GM23248 (cell line): Measurements from ENCODE around the gene LIN28B. TPM values are rescaled to one million over a fixed set of nuclear protein-coding genes. Genes with fewer than 3 reads are reported as not detected.

Experiments used
- DNase-seq: peaks from one replicate; pipeline ENCODE4 v3.0.0-alpha.2; 2015
- H2AFZ ChIP-seq: fragments of 200-600 bp; sonication (generic); 2 replicates; pipeline ENCODE4 v1.6.1; 2016; ENCODE audit warnings: antibody characterized with exemption
- H3F3A ChIP-seq: fragments of 200-600 bp; sonication (generic); 2 replicates; pipeline ENCODE4 v1.6.1; 2016; ENCODE audit warnings: mild to moderate bottlenecking, antibody characterized with exemption, mixed run types; ENCODE audit not compliant: insufficient read depth
- H3K27ac ChIP-seq: fragments of 200-600 bp; sonication (generic); 2 replicates; pipeline ENCODE4 v1.5.1; 2016; ENCODE audit warnings: mild to moderate bottlenecking
- H3K27me3 ChIP-seq: fragments of 200-600 bp; sonication (generic); replicated peaks from 2 replicates; pipeline ENCODE4 v1.6.1; 2016; ENCODE audit warnings: mild to moderate bottlenecking; ENCODE audit not compliant: insufficient read depth
- H3K36me3 ChIP-seq: fragments of 200-600 bp; sonication (generic); 2 replicates; pipeline ENCODE4 v1.6.1; 2016; ENCODE audit warnings: low read depth, mild to moderate bottlenecking
- H3K4me1 ChIP-seq: fragments of 200-600 bp; sonication (generic); 2 replicates; pipeline ENCODE4 v1.6.1; 2016; ENCODE audit warnings: mild to moderate bottlenecking; ENCODE audit not compliant: insufficient read depth
- H3K4me2 ChIP-seq: fragments of 200-600 bp; sonication (generic); one replicate; pipeline ENCODE4 v1.6.1; 2016; ENCODE audit warnings: mild to moderate bottlenecking; ENCODE audit not compliant: unreplicated experiment
- H3K4me3 ChIP-seq: fragments of 200-600 bp; sonication (generic); 2 replicates; pipeline ENCODE4 v1.5.1; 2016; ENCODE audit warnings: mild to moderate bottlenecking
- H3K79me2 ChIP-seq: fragments of 200-600 bp; sonication (generic); 2 replicates; pipeline ENCODE4 v1.6.1; 2016; ENCODE audit warnings: mild to moderate bottlenecking; ENCODE audit not compliant: insufficient read depth
- H3K9ac ChIP-seq: fragments of 200-600 bp; sonication (generic); 2 replicates; pipeline ENCODE4 v1.6.1; 2016; ENCODE audit warnings: mild to moderate bottlenecking
- H3K9me2 ChIP-seq: fragments of 200-600 bp; sonication (generic); 2 replicates; pipeline ENCODE4 v1.6.1; 2016; ENCODE audit warnings: mixed run types, mild to moderate bottlenecking, moderate library complexity; ENCODE audit not compliant: insufficient read depth
- H3K9me3 ChIP-seq: fragments of 200-600 bp; sonication (generic); one replicate; pipeline ENCODE4 v1.6.1; 2017; ENCODE audit warnings: low read depth
- H4K20me1 ChIP-seq: fragments of 200-600 bp; sonication (generic); 2 replicates; pipeline ENCODE4 v1.6.0; 2016; ENCODE audit not compliant: insufficient read depth
- EZH2 ChIP-seq: fragments of 200-600 bp; sonication (generic); IDR thresholded peaks from 2 replicates; pipeline ENCODE4 v1.6.1; 2018; ENCODE audit warnings: antibody characterized with exemption, mild to moderate bottlenecking; ENCODE audit not compliant: insufficient read depth, poor library complexity, severe bottlenecking
- EZH2phosphoT487 ChIP-seq: fragments of 200-600 bp; sonication (generic); IDR thresholded peaks from 2 replicates; pipeline ENCODE4 v1.6.1; 2018; ENCODE audit warnings: antibody characterized with exemption, moderate library complexity, mild to moderate bottlenecking, low read depth; ENCODE audit not compliant: insufficient read depth
- WGBS, 2 experiments: methylation state at CpG; one replicate each; pipeline ENCODE4 v1.1.6; 2015 to 2017; ENCODE audit warnings: low lambda C conversion rate in 2 of 2, low coverage in 1 of 2; ENCODE audit errors: missing lambda C conversion rate in 2 of 2; 5-methylcytosine and 5-hydroxymethylcytosine counted together
- in situ Hi-C: fragments of 300-500 bp; cut with MboI; formaldehyde crosslinking; loops from 2 replicates; pipeline ENCODE4 v1.15.0; 2020
- polyA plus RNA-seq: library from polyadenylated mRNA; unstranded; fragments of >200 nt; fragmentation: Nextera tagmentation; extraction: Ambion mirVana; gene quantifications from 2 replicates; pipeline ENCODE4 v1.2.1, GENCODE V29; 2016
- total RNA-seq: library from RNA; depleted of rRNA; stranded (reverse); fragments of >200 nt; shearing (Covaris generic); gene quantifications from 2 replicates; pipeline ENCODE4 v1.2.3, GENCODE V29; 2014

LIN28B gene
- total and polyA plus RNA-seq, 2 experiments from 2014 or later, result not detected

- in situ Hi-C loops, result no loop called here
- Histone ChIP-seq H4K20me1 (no peaks in the 10 kb centered on the region), H3K79me2 (no peaks in the 10 kb centered on the region), H3K27me3 (no peaks in the 10 kb centered on the region), H3K4me2 (no peak overlapping the region), H3K36me3 (no peaks in the 10 kb centered on the region), H2AFZ (no peak overlapping the region), H3F3A (no peaks in the 10 kb centered on the region), H3K9ac (no peak overlapping the region), H3K9me2 (no peaks in the 10 kb centered on the region), H3K4me1 (no peaks in the 10 kb centered on the region), H3K27ac (no peak overlapping the region), H3K4me3 (no peak overlapping the region), H3K9me3 (no peaks in the 10 kb centered on the region)
- 0% methylated on average over 1 of the region's 1 CpG for WGBS, 2 experiments
- no peak for TF ChIP-seq EZH2phosphoT487
- TF ChIP-seq EZH2, result no peak
- peak; percentile 72 for DNase-seq
These were observed 130.8 kb downstream of the LIN28B start for GRCh38 chr6:105087571-105088211.

- Histone ChIP-seq H2AFZ (no peak overlapping the region), H3K36me3 (no peaks in the 10 kb centered on the region), H3K4me2 (no peak overlapping the region), H3K27ac (no peak overlapping the region), H3K79me2 (no peaks in the 10 kb centered on the region), H3K9ac (no peak overlapping the region), H3K9me2 (no peaks in the 10 kb centered on the region), H3K9me3 (no peaks in the 10 kb centered on the region), H4K20me1 (no peaks in the 10 kb centered on the region), H3K27me3 (no peaks in the 10 kb centered on the region), H3F3A (no peaks in the 10 kb centered on the region), H3K4me1 (no peaks in the 10 kb centered on the region), H3K4me3 (no peak overlapping the region)
- TF ChIP-seq EZH2 (no peak), EZH2phosphoT487 (no peak)
- DNase-seq, result no peak
- 71 to 77% methylated on average over 8 of the region's 8 CpGs for WGBS, 2 experiments
- in situ Hi-C loops, result no loop called here
These were observed 134.4 kb downstream of the LIN28B start for GRCh38 chr6:105091140-105091829.

- in situ Hi-C loops, result no loop called here
- H3K4me1 ChIP-seq, result no peaks in the 10 kb centered on the region
- no peak for TF ChIP-seq EZH2phosphoT487
- TF ChIP-seq EZH2, result no peak
- H3K27me3 ChIP-seq, result no peaks in the 10 kb centered on the region
- H3K36me3 ChIP-seq, result no peaks in the 10 kb centered on the region
- 83 to 86% methylated on average over 10 of the region's 10 CpGs for WGBS, 2 experiments
- no peaks in the 10 kb centered on the region for H3K9me2 ChIP-seq
- H3K79me2 ChIP-seq, result no peaks in the 10 kb centered on the region
- no peaks in the 10 kb centered on the region for H4K20me1 ChIP-seq
- no peak overlapping the region for H3K9ac ChIP-seq
- no peak for DNase-seq
- H2AFZ ChIP-seq, result no peak overlapping the region
- H3K9me3 ChIP-seq, result no peaks in the 10 kb centered on the region
- H3K4me2 ChIP-seq, result no peak overlapping the region
- no peak overlapping the region for H3K27ac ChIP-seq
- H3K4me3 ChIP-seq, result no peak overlapping the region
- no peaks in the 10 kb centered on the region for H3F3A ChIP-seq
These were observed 137.3 kb downstream of the LIN28B start for GRCh38 chr6:105094133-105094640.

- Histone ChIP-seq H3K79me2 (no peaks in the 10 kb centered on the region), H3K4me3 (no peak overlapping the region), H3K27ac (no peak overlapping the region), H3K27me3 (no peaks in the 10 kb centered on the region), H4K20me1 (no peaks in the 10 kb centered on the region), H3K9me3 (no peaks in the 10 kb centered on the region), H2AFZ (no peak overlapping the region), H3K4me1 (no peaks in the 10 kb centered on the region), H3K9ac (no peak overlapping the region), H3K36me3 (no peaks in the 10 kb centered on the region), H3F3A (no peaks in the 10 kb centered on the region), H3K9me2 (no peaks in the 10 kb centered on the region), H3K4me2 (no peak overlapping the region)
- WGBS, 2 experiments, result 98% methylated on average over 3 of the region's 3 CpGs
- no peak for DNase-seq
- TF ChIP-seq EZH2phosphoT487, result no peak
- in situ Hi-C loops, result no loop called here
These were observed 138.2 kb downstream of the LIN28B start for GRCh38 chr6:105095139-105095538.
